IMR-90 (cell line): ENCODE data around the gene BSND. TPM values are rescaled to one million over a fixed set of nuclear protein-coding genes. Genes with fewer than 3 reads are reported as not detected.

Experiments
- ATAC-seq: fragments of 200-7000 bp; cut with Tn5 transposase; 2 replicates; pipeline ENCODE4 v1.9.1; 2020; ENCODE audit warnings: low read depth, mild to moderate bottlenecking, moderate library complexity
- BruUV-seq: library from RNA; stranded (reverse); fragments of 400-500 nt; replicated peaks from 2 replicates; lab custom pipeline; 2021; lab: Mats Ljungman, UMichigan
- CTCF ChIA-PET: fragments of 300-600 bp; formaldehyde crosslinking; extraction: SDS; loops from one replicate; lab custom pipeline; 2021; ENCODE audit warnings: antibody characterized with exemption; lab: Yijun Ruan, JAX
- POLR2A ChIA-PET: fragments of 300-600 bp; sonication (Branson Sonifier 250); formaldehyde crosslinking; loops from one replicate; lab custom pipeline; 2022; ENCODE audit warnings: antibody characterized with exemption; ENCODE audit not compliant: unreplicated experiment; lab: Charles Lee
- DNase-seq: peaks from one replicate; pipeline ENCODE4 v3.0.0; 2013
- H2AFZ ChIP-seq: replicated peaks from 2 replicates; pipeline ENCODE3; 2013; ENCODE audit warnings: low read length, mild to moderate bottlenecking; ENCODE audit not compliant: poor library complexity
- H2AK5ac ChIP-seq: 2 replicates; pipeline ENCODE4 v1.6.1; 2013; ENCODE audit warnings: low read depth, low read length, inconsistent platforms
- H2AK9ac ChIP-seq: replicated peaks from 2 replicates; pipeline ENCODE3; 2013; ENCODE audit warnings: mild to moderate bottlenecking, low read depth, low read length, moderate library complexity; ENCODE audit not compliant: poor library complexity
- H2BK120ac ChIP-seq: 2 replicates; pipeline ENCODE4 v1.6.1; 2013; ENCODE audit warnings: low read depth, low read length, inconsistent platforms
- H2BK15ac ChIP-seq: 3 replicates; pipeline ENCODE4 v1.6.1; 2013; ENCODE audit warnings: low read depth, low read length, inconsistent platforms
- H2BK20ac ChIP-seq: 2 replicates; pipeline ENCODE4 v1.6.1; 2013; ENCODE audit warnings: low read depth, mild to moderate bottlenecking, inconsistent platforms, low read length, moderate library complexity
- H2BK5ac ChIP-seq: 2 replicates; pipeline ENCODE4 v1.6.1; 2013; ENCODE audit warnings: mild to moderate bottlenecking, low read depth, low read length, inconsistent platforms; ENCODE audit not compliant: poor library complexity, severe bottlenecking
- H3K14ac ChIP-seq: replicated peaks from 2 replicates; pipeline ENCODE4 v1.6.1; 2013; ENCODE audit warnings: low read depth, low read length, inconsistent platforms
- H3K18ac ChIP-seq: 2 replicates; pipeline ENCODE4 v1.6.1; 2013; ENCODE audit warnings: low read depth, low read length, control low read depth
- H3K23ac ChIP-seq: 2 replicates; pipeline ENCODE4 v1.6.1; 2013; ENCODE audit warnings: low read depth, low read length, inconsistent platforms
- H3K27ac ChIP-seq: 2 replicates; pipeline ENCODE4 v1.5.1; 2013; ENCODE audit warnings: mild to moderate bottlenecking, control low read depth, low read length; ENCODE audit not compliant: insufficient read depth
- H3K27me3 ChIP-seq: 2 replicates; pipeline ENCODE4 v1.6.1; 2013; ENCODE audit warnings: low read length; ENCODE audit not compliant: control insufficient read depth, insufficient read depth
- H3K36me3 ChIP-seq: 2 replicates; pipeline ENCODE4 v1.6.1; 2013; ENCODE audit warnings: low read length, mixed read lengths; ENCODE audit not compliant: control insufficient read depth, insufficient read depth
- H3K4ac ChIP-seq: 2 replicates; pipeline ENCODE4 v1.6.1; 2013; ENCODE audit warnings: low read depth, low read length, inconsistent platforms
- H3K4me1 ChIP-seq: 2 replicates; pipeline ENCODE4 v1.6.1; 2013; ENCODE audit warnings: low read length, mixed read lengths; ENCODE audit not compliant: control insufficient read depth, insufficient read depth
- H3K4me2 ChIP-seq: 2 replicates; pipeline ENCODE4 v1.6.1; 2013; ENCODE audit warnings: low read depth, mild to moderate bottlenecking, control low read depth, low read length, moderate library complexity
- H3K4me3 ChIP-seq: 2 replicates; pipeline ENCODE4 v1.5.1; 2013; ENCODE audit warnings: low read depth, mild to moderate bottlenecking, control low read depth, low read length, moderate library complexity; ENCODE audit not compliant: insufficient read depth
- H3K56ac ChIP-seq: 2 replicates; pipeline ENCODE4 v1.6.1; 2013; ENCODE audit warnings: low read length, inconsistent platforms; ENCODE audit not compliant: insufficient read depth; ENCODE audit errors: extremely low read depth
- H3K79me1 ChIP-seq, 2 experiments: 2 replicates each; pipeline ENCODE4 v1.6.1; 2013; ENCODE audit warnings: low read length in 2 of 2, inconsistent platforms in 1 of 2, low read depth in 1 of 2
- H3K9ac ChIP-seq: 2 replicates; pipeline ENCODE4 v1.6.1; 2013; ENCODE audit warnings: low read depth, low read length, control low read depth
- H3K9me1 ChIP-seq: 2 replicates; pipeline ENCODE4 v1.6.1; 2013; ENCODE audit warnings: low read length, inconsistent platforms; ENCODE audit not compliant: insufficient read depth
- H3K9me3 ChIP-seq: 2 replicates; pipeline ENCODE4 v1.6.1; 2013; ENCODE audit warnings: low read length; ENCODE audit not compliant: control insufficient read depth, insufficient read depth
- H4K20me1 ChIP-seq: 2 replicates; pipeline ENCODE4 v1.6.1; 2013; ENCODE audit warnings: low read length, inconsistent platforms; ENCODE audit not compliant: insufficient read depth
- H4K5ac ChIP-seq: 2 replicates; pipeline ENCODE4 v1.6.1; 2013; ENCODE audit warnings: mild to moderate bottlenecking, low read depth, low read length, control low read depth
- H4K8ac ChIP-seq, 2 experiments: 2 replicates each; pipeline ENCODE4 v1.6.1; 2013; ENCODE audit warnings: low read depth in 2 of 2, low read length in 2 of 2, control low read depth in 1 of 2, inconsistent platforms in 1 of 2
- H4K91ac ChIP-seq: 2 replicates; pipeline ENCODE4 v1.6.1; 2013; ENCODE audit warnings: low read depth, low read length, inconsistent platforms; ENCODE audit not compliant: insufficient read depth
- BHLHE40 ChIP-seq: fragments of 150-350 bp; IDR thresholded peaks from 2 replicates; pipeline ENCODE4 v1.6.1; 2016; ENCODE audit warnings: mild to moderate bottlenecking, low read depth, low read length
- CEBPB ChIP-seq: IDR thresholded peaks from 2 replicates; pipeline ENCODE4 v1.6.1; 2012; ENCODE audit warnings: low read depth, low read length, improper control_type of control experiment
- MAFK ChIP-seq: IDR thresholded peaks from 2 replicates; pipeline ENCODE4 v1.6.1; 2012; ENCODE audit warnings: low read depth, low read length, improper control_type of control experiment
- RCOR1 ChIP-seq: IDR thresholded peaks from 2 replicates; pipeline ENCODE4 v1.6.1; 2012; ENCODE audit warnings: mild to moderate bottlenecking, low read length, improper control_type of control experiment; ENCODE audit not compliant: insufficient replicate concordance
- WGBS, 2 experiments: methylation state at CpG; one replicate each; pipeline versions ENCODE4 v1.1.5 to v1.1.7; 2013; ENCODE audit warnings: missing lambda C conversion rate in 2 of 2; ENCODE audit not compliant: insufficient read length in 1 of 2; ENCODE audit errors: extremely low coverage in 2 of 2; 5-methylcytosine and 5-hydroxymethylcytosine counted together
- dilution Hi-C: fragments of 300-500 bp; cut with HindIII; formaldehyde crosslinking; loops from one replicate; pipeline ENCODE4 v1.14.3; 2018; ENCODE audit warnings: low sequenced_read_pairs; ENCODE audit not compliant: unreplicated experiment
- in situ Hi-C: fragments of 300-500 bp; cut with MboI; formaldehyde crosslinking; loops from 3 replicates; pipeline ENCODE4 v1.14.3; 2019; ENCODE audit warnings: low sequenced_read_pairs, inconsistent platforms, mixed read lengths
- intact Hi-C: fragments of 100-400 bp; cut with micrococcal nuclease; formaldehyde crosslinking; loops from 2 replicates; pipeline ENCODE4 v1.10.0; 2022
- polyA plus RNA-seq, 3 experiments: library from polyadenylated mRNA; depleted of rRNA; stranded (reverse); fragments of >200 nt; gene quantifications; 2 replicates each; pipeline ENCODE4 v1.2.3, GENCODE V29; 2012; ENCODE audit warnings: low replicate concordance in 1 of 3
- total RNA-seq: library from RNA; depleted of rRNA; stranded (reverse); fragments of >200 nt; gene quantifications from 2 replicates; pipeline ENCODE4 v1.2.3, GENCODE V29; 2012
- TF ChIP-seq, protein P1 (sequence below): fragments of 150-350 bp; IDR thresholded peaks from 2 replicates; pipeline ENCODE4 v1.6.1; 2017; ENCODE audit warnings: mild to moderate bottlenecking, antibody characterized with exemption, low read length, low read depth

Gene BSND
- total and polyA plus RNA-seq, 2 of the 4 experiments (the other 2 are of a cell fraction) = not detected

DNA sequence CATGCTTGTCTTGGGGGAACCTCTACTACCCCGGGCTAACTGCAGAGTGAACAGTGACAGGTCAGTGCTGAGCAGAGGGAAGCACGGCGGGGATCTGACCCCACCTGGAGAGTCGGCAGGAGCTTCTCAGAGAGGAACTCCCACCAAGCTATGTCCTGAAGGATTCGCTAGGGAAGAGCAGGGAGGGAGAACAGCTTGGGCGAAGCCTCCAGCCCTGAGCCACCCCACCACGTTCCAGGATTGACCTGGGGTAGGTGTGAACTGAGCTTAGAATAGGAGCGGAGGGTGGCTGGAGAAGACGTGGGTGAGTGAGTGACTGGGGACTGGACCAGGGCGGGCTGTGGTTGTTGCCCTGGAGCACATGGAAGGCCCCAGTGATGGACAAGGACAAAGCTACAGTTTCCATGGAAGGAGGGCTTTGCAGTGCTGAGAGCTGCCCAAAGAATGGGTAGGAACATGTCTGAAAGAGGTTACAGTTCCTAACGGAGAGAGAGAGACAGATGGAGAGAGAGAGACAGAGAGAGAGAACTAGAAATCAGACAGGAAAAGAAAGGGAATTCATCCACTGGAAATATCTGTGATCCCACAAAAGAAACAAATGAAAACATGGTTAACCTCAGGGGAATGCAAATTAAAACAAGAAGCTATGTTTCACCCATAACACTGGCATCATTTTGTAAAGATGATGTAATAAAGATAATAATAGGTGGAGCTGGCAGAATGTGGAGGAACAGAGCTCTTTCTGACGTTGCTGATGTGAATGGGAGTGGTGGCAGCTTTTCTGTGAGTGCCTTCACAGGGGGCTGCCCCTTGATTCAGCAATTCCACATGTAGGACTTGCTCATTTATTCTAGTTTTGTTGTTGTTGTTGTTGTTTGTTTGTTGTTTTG, 17.2 kb downstream of the BSND start:
- H2AK5ac ChIP-seq = no peak overlapping the region; the same call in 1 of the 2 replicates
- H3K4me3 ChIP-seq = no peak overlapping the region
- no peak for TF ChIP-seq MAFK
- TF ChIP-seq CEBPB = peak; percentile 44
- no peak for TF ChIP-seq RCOR1
- TF ChIP-seq, protein P1, sequence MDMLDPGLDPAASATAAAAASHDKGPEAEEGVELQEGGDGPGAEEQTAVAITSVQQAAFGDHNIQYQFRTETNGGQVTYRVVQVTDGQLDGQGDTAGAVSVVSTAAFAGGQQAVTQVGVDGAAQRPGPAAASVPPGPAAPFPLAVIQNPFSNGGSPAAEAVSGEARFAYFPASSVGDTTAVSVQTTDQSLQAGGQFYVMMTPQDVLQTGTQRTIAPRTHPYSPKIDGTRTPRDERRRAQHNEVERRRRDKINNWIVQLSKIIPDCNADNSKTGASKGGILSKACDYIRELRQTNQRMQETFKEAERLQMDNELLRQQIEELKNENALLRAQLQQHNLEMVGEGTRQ = no peak
- no peak for TF ChIP-seq BHLHE40
- H3K18ac ChIP-seq = no peak overlapping the region; the same call in 1 of the 2 replicates
- 25% methylated on average over 4 of the region's 12 CpGs; no CpG with 5 or more reads in 1 of the 2 experiments for WGBS, 2 experiments
- peak; percentile 54 for ATAC-seq
- H4K20me1 ChIP-seq = no peaks in the 10 kb centered on the region
- no peaks in the 10 kb centered on the region for H3K9me3 ChIP-seq
- H3K79me1 ChIP-seq = no peaks in the 10 kb centered on the region
- peak overlapping the region; percentile 49; the same call in 1 of the 2 replicates for H3K4me2 ChIP-seq
- H3K36me3 ChIP-seq = no peaks in the 10 kb centered on the region
- BruUV-seq = no TSS peak
- H2BK120ac ChIP-seq = no peak overlapping the region
- H3K9me1 ChIP-seq = no peaks in the 10 kb centered on the region
- H3K4me1 ChIP-seq = peaks cover 11% of the 10 kb centered on the region
- H3K27me3 ChIP-seq = peaks cover 72% of the 10 kb centered on the region
- no peak overlapping the region for H4K8ac ChIP-seq
- H2BK20ac ChIP-seq = no peak overlapping the region
- H2BK5ac ChIP-seq = no peak overlapping the region
- H4K91ac ChIP-seq = no peak overlapping the region
- peak; percentile 56 for DNase-seq
- intact Hi-C loops = no loop called here
- no peak overlapping the region for H4K5ac ChIP-seq
- no peak overlapping the region for H3K9ac ChIP-seq
- 0 out of 2 replicates have a peak overlapping the region, but pooled peaks have one; percentile 13 for H3K14ac ChIP-seq
- ChIA-PET POLR2A (no interaction called here), CTCF (interaction anchor here (0.8 to 2.2 kb wide), 4 partner anchors 18 to 71 kb away, joined by 3 to 12 read pairs (median 6); partner anchors contain the start of gene BSND)
- dilution Hi-C loops = no loop called here
- no peak overlapping the region; the same call in 1 of the 2 replicates for H3K4ac ChIP-seq
- in situ Hi-C loops = no loop called here
- H2AK9ac ChIP-seq = peak overlapping the region; percentile 34
- no peak overlapping the region for H2BK15ac ChIP-seq
- no peak overlapping the region for H3K23ac ChIP-seq
- peak overlapping the region; percentile 18 for H2AFZ ChIP-seq
- no peak overlapping the region for H3K27ac ChIP-seq
- H3K56ac ChIP-seq = no peak overlapping the region
